ENCODE measurements around the gene SLC29A2. TPM values are rescaled to one million over a fixed set of nuclear protein-coding genes. Genes with fewer than 3 reads are reported as not detected.
"Not testable (repeated sequence)": the region's sequence is repeated elsewhere in the genome, so short reads cannot be mapped to it uniquely, and the experiment has no call there.

Gene SLC29A2
- total RNA-seq, 1 donor from 2014 or later = 10.6 TPM

GRCh38 chr11:66322732-66323427 is 48.7 kb downstream of the SLC29A2 start:
- Histone ChIP-seq H3K4me1 (peaks cover 28% of the 10 kb centered on the region), H3K27ac (no peak overlapping the region), H3K4me3 (no peak overlapping the region), H3K9me3 (no peaks in the 10 kb centered on the region), H3K36me3 (no peaks in the 10 kb centered on the region), H3K27me3 (ENCODE audit: low read depth) (no peaks in the 10 kb centered on the region)
- DNase-seq (no peak), ATAC-seq (no peak)
- intact Hi-C loops (cut with DNase I) = no loop called here
- TF ChIP-seq CTCF (IDR thresholded peaks at IDR 0.05) = no peak

GRCh38 chr11:66321606-66322005 is 50.0 kb downstream of the SLC29A2 start:
- peaks cover 31% of the 10 kb centered on the region for H3K4me1 ChIP-seq
- H3K27ac ChIP-seq = no peak overlapping the region
- H3K4me3 ChIP-seq = no peak overlapping the region
- H3K27me3 ChIP-seq (ENCODE audit: low read depth) = no peaks in the 10 kb centered on the region
- TF ChIP-seq CTCF (IDR thresholded peaks at IDR 0.05) = no peak
- H3K36me3 ChIP-seq = no peaks in the 10 kb centered on the region
- H3K9me3 ChIP-seq = no peaks in the 10 kb centered on the region
- ATAC-seq (no peak), DNase-seq (no peak)
- intact Hi-C loops (cut with DNase I) = no loop called here

- peaks cover 34% of the 10 kb centered on the region for H3K4me1 ChIP-seq
- H3K27ac ChIP-seq; H3K9me3 ChIP-seq; H3K27me3 ChIP-seq (ENCODE audit: low read depth); intact Hi-C loops (cut with DNase I); ATAC-seq; H3K4me3 ChIP-seq; H3K36me3 ChIP-seq; DNase-seq: not testable (repeated sequence)
These were observed 50.8 kb downstream of the SLC29A2 start for GRCh38 chr11:66320748-66321147.

- DNase-seq; H3K36me3 ChIP-seq; H3K4me3 ChIP-seq; ATAC-seq; intact Hi-C loops (cut with DNase I); H3K27ac ChIP-seq; H3K27me3 ChIP-seq (ENCODE audit: low read depth); H3K9me3 ChIP-seq: not testable (repeated sequence)
- peaks cover 34% of the 10 kb centered on the region for H3K4me1 ChIP-seq
These were observed 51.3 kb downstream of the SLC29A2 start for GRCh38 chr11:66320289-66320688.

GRCh38 chr11:66318600-66318970 is 53.0 kb downstream of the SLC29A2 start:
- H3K4me3 ChIP-seq = no peak overlapping the region
- peaks cover 5% of the 10 kb centered on the region for H3K27me3 ChIP-seq (ENCODE audit: low read depth)
- DNase-seq (no peak), ATAC-seq (no peak)
- peak overlapping the region; percentile 6 for H3K27ac ChIP-seq
- intact Hi-C loops (cut with DNase I) = no loop called here
- H3K9me3 ChIP-seq = no peaks in the 10 kb centered on the region
- no peak for TF ChIP-seq CTCF (IDR thresholded peaks at IDR 0.05)
- no peaks in the 10 kb centered on the region for H3K36me3 ChIP-seq
- peaks cover 36% of the 10 kb centered on the region for H3K4me1 ChIP-seq

- Histone ChIP-seq H3K27me3 (ENCODE audit: low read depth) (peaks cover 5% of the 10 kb centered on the region), H3K9me3 (no peaks in the 10 kb centered on the region), H3K4me1 (peaks cover 42% of the 10 kb centered on the region), H3K27ac (peak overlapping the region; percentile 65), H3K36me3 (no peaks in the 10 kb centered on the region), H3K4me3 (no peak overlapping the region)
- ATAC-seq (peak; percentile 18 to 39), DNase-seq (no peak)
- intact Hi-C loops (cut with DNase I) = no loop called here
- no peak for TF ChIP-seq CTCF (IDR thresholded peaks at IDR 0.05)
These were observed 53.6 kb downstream of the SLC29A2 start for GRCh38 chr11:66317723-66318599.
